Activated T-cell treated with anti-CD3 and anti-CD28 coated beads for 48 hours (primary cell): Measurements from ENCODE around the gene VPS39.

Experiments used
- DNase-seq: peaks from one replicate; pipeline ENCODE4 v3.0.0-alpha.2; 2020; ENCODE audit warnings: low read depth

Gene VPS39

GRCh38 chr15:42201801-42202200 lies 6.3 kb downstream of the VPS39 start:
- no peak for DNase-seq

- no peak for DNase-seq
Measured at GRCh38 chr15:42199126-42199525, 9.0 kb downstream of the VPS39 start.

- no peak for DNase-seq
Measured at GRCh38 chr15:42198516-42198915, 9.6 kb downstream of the VPS39 start.

GRCh38 chr15:42194513-42194912 lies 13.6 kb downstream of the VPS39 start:
- DNase-seq: no peak

GRCh38 chr15:42193383-42193782 lies 14.7 kb downstream of the VPS39 start:
- no peak for DNase-seq

GRCh38 chr15:42191610-42192346 lies 16.3 kb downstream of the VPS39 start:
- DNase-seq: no peak

GRCh38 chr15:42190370-42190769 lies 17.7 kb downstream of the VPS39 start:
- DNase-seq: no peak

GRCh38 chr15:42185801-42186200 lies 22.3 kb downstream of the VPS39 start:
- DNase-seq: no peak

- no peak for DNase-seq
Measured at GRCh38 chr15:42184736-42185135, 23.4 kb downstream of the VPS39 start.

- no peak for DNase-seq
Measured at GRCh38 chr15:42184296-42184695, 23.8 kb downstream of the VPS39 start.

GRCh38 chr15:42182961-42183360 lies 25.1 kb downstream of the VPS39 start:
- no peak for DNase-seq

GRCh38 chr15:42182328-42182886 lies 25.7 kb downstream of the VPS39 start:
- DNase-seq: no peak

GRCh38 chr15:42178056-42178455 lies 30.0 kb downstream of the VPS39 start:
- DNase-seq: no peak

GRCh38 chr15:42175671-42176070 lies 32.4 kb downstream of the VPS39 start:
- no peak for DNase-seq

- no peak for DNase-seq
Measured at GRCh38 chr15:42172475-42172874, 35.6 kb downstream of the VPS39 start.

GRCh38 chr15:42171795-42172194 lies 36.3 kb downstream of the VPS39 start:
- no peak for DNase-seq

GRCh38 chr15:42171122-42171521 lies 37.0 kb downstream of the VPS39 start:
- no peak for DNase-seq

- DNase-seq: no peak
Measured at GRCh38 chr15:42166225-42166940, 41.7 kb downstream of the VPS39 start.

GRCh38 chr15:42165106-42165505 lies 43.0 kb downstream of the VPS39 start:
- no peak for DNase-seq

GRCh38 chr15:42163947-42164550 lies 44.1 kb downstream of the VPS39 start:
- DNase-seq: no peak

GRCh38 chr15:42163291-42163690 lies 44.8 kb downstream of the VPS39 start:
- no peak for DNase-seq

- DNase-seq: no peak
Measured at GRCh38 chr15:42160136-42160535, 48.0 kb downstream of the VPS39 start.
